Amniotic stem cell (primary cell): Measurements from ENCODE around the gene TBC1D22A.

ENCODE experiments used
- DNase-seq: peaks from one replicate; lab custom pipeline; 2025; lab: John Stamatoyannopoulos, UW

TBC1D22A gene

DNA sequence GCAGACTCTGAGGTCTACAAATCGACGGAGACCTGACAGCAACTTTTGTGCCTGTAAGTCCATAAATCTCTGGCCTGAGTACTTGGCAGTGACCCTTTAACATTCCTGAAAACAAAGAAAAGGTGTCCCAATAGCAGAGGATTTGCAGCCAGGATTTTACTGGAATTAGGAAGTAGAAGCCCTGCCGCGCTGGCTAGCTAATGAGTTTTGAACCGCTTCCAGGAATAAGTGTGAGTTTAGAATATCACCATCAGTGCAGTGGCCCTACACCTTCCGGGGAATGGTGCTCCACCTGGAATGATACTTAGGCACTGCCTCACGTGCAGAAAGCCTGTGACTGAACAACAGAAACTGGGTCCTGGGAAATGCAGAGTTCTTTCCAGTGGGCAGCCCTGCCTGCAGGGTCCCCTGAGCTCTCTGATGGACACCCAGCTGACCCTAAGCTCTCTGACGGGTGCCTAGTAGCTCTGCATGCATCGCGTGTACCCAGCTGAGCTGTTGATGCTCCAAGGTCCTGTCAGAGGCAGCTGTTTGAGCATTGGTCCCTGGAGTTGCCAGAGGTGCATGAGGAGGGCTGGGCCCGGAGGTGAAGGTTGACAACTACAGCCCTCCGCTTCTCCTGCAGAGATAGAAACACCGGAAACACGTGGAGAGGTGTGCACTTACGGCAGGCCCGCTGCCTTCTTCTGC lies 380.9 kb downstream of the TBC1D22A start:
- DNase-seq = no peak

DNA sequence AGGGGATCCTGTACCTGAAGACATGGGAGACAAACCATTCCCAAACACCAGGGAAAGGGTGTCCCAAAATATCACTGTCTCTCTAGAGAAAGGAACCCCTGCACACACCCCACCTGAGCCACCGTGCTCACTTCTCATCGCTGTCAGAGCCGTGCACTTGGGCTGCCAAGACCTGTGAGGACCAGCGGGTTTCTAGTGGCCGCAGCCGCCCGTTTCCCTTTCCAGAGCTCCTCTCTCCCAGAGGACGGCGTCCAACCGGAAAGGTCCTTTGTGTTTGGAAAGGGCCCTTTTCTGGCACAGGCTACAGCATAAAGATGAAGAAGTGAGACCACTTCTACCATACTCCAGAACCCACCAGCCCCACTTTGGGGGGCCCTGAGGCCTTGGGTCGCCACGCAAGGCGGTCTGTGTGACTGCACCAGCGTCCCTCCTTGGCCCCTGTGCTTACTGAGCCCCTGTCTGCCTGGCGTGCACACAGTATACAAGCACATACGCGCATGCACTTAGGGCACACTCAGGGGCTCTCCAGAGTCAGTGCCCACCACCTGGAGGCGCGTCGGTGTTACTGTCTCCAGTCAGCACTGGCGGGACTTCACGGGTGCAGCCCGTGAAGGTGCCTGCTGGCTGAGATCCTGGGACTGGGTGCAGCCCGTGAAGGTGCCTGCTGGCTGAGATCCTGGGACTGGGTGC lies 381.8 kb downstream of the TBC1D22A start:
- no peak for DNase-seq

DNA sequence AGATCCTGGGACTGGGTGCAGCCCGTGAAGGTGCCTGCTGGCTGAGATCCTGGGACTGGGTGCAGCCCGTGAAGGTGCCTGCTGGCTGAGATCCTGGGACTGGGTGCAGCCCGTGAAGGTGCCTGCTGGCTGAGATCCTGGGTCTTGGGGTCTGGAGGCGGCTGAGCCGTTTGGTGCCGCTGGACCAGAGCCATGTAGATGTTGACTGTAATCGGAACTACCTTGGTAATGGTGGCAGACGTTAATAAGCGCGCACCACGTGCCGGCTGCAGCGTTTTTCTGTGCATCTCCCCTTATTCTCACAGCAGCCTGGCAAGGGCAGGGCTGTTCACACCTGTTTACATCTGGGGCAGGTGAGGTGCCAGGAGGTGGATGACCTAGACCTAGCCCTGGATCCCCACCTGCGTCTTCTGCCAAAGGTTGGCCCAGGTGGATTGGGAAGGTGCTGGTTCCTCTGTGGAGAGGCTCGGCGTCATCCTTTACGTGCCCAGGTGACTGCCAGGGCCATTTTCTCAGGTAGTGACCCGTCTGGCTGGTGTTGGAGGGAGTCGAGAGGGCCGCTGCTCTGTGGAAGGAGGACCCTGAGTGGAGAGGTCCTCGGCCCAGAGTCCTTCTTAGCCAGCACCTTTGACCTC lies 382.5 kb downstream of the TBC1D22A start:
- DNase-seq = no peak

DNA sequence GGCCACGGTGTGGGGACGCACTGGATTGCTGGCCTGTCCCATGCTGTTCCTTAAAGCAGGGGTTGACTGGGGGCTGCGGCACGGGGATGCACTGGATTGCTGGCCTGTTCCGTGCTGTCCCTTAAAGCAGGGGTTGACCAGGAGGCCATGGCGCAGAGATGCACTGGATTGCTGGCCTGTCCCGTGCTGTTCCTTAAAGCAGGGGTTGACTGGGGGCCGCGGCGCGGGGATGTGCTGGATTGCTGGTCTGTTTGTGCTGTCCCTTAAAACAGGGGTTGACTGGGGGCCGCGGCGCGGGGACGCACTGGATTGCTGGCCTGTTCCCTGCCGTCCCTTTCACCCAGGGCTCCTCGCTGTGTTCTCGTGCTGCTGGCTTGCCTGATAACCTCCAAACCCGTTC lies 383.4 kb downstream of the TBC1D22A start:
- no peak for DNase-seq

DNA sequence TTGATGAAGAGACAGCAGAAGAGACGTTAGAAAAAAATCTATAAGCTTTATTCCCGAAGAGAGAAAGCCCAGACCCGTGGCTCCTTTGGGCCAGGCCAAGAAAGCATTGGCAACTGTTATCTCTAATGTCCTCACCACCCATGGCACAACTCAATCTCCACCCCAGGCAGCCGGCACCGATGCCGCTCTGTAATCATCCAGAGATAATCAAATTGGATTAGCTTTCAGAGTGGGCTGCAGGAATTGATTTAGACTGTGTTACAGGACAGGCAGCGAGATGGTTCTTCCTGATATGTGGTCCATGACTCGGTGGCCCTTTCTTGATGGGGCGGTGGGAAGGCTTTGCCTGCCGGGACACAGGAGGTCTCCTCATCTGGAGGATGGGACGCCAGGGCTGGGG lies 383.9 kb downstream of the TBC1D22A start:
- no peak for DNase-seq

DNA sequence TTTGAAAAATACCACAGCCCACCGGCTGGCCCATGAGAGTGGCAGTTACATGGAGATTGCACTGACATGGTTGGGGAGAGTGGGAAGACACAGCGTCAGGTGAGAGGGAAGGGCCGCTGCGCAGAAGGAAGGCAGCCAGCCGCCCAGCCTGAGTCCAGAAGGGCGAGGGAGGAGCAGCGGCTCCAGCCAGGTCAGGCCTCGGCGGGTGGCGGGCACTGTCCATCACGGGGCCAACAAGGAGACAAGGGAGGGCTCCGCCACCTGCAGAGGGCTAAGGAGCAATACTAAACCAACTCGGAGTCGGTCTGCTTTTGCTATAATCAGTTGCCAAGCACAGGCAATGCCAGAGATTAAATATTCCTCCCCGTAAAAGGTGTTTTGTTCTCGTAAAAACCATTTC lies 384.5 kb downstream of the TBC1D22A start:
- DNase-seq = no peak

DNA sequence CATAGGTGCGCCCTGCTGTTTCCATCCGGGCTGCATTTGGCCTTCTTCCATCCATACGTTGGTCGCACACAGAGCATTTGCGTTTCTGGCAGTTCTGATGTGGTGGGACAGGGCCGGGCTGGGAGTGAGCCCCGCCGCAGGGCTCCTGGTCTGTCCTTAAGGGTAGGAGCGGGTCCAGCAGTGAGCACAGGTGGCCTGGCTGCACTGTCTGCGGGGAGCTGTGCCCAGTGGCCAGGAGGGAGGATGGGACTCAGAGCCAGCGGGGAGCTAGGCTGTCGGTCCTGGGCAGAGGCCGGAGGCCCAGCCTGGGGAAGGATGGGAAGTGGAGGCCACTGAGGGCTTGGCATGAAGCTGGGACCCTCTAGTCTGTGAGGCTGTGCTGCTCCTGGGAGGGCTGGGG lies 385.1 kb downstream of the TBC1D22A start:
- no peak for DNase-seq

DNA sequence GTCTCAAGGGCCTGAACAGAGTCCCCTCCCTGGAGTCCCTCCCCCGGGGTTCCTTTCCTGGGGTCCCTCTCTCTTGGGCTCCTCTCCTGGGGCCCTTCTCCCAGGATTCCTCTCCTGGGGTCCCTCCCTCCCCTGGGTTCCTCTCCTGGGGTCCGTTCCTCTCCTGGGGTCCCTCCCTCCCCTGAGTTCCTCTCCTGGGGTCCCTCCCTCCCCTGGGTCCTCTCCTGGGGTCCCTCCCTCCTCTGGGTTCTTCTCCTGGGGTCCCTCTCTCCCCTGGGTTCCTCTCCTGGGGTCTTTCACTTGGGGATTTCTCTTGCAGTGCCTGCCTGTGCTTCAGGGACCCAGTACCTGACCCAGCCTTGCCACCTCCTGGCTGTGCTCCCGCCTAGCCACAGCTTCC lies 386.1 kb downstream of the TBC1D22A start:
- no peak for DNase-seq

DNA sequence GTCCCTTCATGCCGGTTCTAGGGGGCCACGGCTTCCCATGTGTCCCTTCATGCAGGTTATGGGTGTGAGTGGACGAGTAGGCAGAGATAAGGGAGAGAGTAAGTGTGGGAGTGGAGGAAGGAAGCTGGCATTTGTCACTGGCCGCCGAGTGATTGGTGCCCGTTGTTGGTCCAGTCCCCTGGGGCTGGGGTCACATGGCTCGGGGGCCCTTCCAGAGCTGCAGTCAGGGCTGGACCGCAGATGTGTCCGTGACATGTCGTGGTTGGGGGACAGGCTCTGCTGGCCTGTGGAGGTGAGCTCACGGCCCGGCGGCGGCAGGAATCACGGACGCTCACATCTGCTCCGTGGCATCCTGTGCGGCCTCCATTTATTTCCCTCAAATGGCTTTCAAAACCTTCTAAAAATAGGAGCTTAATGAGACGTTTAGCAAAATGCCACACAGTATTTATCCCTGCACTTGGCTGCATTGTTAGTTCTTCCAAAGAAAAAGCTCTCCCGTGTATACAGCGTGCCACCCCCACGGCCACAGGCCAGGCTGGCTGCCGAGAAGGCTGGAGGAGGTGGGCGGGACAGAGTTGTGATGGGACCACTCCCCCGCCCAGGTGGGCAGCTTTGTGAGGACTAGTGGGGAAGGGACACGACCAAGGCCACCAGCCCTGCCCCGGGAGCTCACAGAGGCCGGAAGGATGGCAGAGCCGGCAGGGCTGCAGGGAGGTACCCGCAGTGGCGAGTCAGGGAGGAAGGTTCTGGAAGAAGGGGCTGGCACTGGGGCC lies 386.7 kb downstream of the TBC1D22A start:
- no peak for DNase-seq

DNA sequence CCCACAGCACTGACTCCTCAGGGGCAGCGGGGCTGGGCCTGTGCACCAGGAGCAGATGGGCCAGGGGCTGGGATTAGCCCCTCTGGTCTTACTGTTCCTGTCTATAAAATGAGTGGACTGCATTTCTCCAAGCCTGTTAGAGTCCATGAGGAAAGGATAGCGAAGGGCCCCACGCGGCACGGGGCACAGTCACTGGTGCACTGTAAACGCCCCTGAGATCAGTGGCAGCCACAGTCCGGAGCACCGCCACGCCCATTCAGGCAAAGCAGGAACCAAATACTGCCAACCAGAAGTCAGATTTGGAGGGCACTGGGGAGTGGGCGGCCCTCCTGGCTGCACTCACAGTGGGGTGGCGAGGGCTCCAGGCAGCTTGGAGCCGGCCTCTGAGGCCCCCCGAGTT lies 387.5 kb downstream of the TBC1D22A start:
- DNase-seq = no peak

DNA sequence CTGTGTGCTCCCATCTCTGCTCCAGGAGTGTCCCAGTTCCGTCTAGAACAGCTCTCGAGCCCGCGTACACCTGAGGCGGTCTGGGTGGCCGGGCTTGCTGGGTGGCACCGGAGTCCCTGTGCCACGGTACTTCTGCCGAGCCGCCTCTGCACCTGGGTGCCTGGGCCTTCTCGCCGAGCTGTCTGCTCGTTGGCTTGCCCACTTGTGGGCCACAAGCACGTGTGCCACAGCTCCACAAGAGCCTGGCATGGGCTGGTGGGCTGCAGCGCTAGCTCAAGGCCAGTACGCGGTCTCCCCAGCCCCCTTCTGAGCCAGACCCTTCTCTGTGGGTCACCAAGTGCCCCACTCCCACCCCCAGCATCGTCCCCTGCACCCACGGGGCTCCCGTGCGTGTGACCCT lies 388.0 kb downstream of the TBC1D22A start:
- no peak for DNase-seq

DNA sequence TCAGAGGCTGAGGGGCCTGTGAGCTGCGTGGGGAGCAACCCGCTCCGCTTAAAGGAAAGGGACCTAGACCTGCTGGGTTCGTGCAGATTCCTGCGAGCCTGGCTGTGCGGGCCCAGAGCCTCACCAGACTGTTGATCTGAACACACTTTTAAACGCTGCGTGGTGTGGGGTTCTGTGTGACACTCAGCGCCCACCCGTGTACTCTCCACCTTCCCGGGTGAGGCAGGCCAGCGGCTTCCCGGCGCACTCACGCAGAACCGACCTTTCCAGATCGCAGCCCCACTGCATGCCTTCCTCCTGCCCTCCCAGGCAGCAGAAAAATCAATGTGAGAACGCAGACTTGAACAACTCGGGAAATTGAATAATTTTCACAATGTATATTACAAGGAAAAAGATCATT lies 388.6 kb downstream of the TBC1D22A start:
- DNase-seq = no peak

DNA sequence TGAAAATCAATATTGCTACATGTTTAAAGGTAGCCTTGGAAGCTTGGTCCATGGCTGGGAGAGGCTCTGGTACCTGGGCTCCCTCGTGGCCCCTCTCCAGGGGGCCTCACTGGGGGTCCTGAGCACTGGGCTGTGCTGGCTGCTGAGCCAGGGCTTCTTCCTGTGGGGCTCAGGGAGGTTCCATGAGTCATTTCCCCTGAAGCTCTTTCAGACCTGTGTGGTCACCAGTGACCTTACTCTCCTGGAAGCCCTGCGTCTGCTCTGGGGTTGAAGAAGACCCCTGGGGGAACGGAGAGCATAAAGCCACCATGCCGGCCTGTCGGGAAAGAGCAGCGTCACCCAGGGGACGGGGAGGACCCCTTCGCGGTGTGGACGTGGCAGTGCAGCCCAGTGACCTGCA lies 389.0 kb downstream of the TBC1D22A start:
- DNase-seq = no peak

DNA sequence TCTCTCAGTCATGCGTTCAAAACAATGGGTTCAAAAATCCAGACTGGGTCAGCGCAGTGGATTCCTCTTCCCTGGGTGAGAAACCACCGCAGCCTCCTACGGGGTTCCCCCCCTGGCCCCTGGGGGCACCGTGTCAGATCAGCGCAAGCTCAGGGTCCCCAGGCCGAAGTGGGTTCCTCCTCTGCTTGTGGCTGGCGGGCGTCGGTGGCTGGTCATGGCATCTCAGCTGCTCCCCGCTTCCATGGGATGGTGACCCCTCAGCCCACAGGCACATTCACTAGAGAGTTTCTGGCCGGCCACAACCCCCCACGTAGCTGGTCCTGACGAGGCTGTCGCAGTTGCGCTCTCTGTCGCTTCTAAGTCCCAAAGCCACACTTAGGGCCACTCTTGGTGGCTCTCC lies 389.8 kb downstream of the TBC1D22A start:
- DNase-seq = no peak

DNA sequence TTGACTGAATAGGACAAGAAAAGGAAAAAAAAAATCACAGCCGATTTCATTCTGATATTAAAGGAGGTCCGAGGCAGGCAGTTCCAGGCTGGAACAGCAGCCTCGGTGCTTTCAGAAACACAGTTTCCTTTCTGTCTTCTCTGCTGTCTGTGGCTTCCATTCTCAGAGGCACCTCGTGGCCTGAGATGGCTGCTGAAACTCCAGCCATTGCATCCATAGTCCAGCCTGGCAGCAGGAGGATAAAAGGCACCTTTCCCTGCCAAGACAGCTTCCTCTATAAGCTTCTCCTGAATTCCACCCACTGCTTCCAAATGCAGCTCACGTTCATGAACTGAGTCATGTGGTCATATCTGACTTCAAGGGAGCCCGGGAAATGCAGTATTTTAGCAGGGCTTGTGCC lies 390.5 kb downstream of the TBC1D22A start:
- DNase-seq = no peak

DNA sequence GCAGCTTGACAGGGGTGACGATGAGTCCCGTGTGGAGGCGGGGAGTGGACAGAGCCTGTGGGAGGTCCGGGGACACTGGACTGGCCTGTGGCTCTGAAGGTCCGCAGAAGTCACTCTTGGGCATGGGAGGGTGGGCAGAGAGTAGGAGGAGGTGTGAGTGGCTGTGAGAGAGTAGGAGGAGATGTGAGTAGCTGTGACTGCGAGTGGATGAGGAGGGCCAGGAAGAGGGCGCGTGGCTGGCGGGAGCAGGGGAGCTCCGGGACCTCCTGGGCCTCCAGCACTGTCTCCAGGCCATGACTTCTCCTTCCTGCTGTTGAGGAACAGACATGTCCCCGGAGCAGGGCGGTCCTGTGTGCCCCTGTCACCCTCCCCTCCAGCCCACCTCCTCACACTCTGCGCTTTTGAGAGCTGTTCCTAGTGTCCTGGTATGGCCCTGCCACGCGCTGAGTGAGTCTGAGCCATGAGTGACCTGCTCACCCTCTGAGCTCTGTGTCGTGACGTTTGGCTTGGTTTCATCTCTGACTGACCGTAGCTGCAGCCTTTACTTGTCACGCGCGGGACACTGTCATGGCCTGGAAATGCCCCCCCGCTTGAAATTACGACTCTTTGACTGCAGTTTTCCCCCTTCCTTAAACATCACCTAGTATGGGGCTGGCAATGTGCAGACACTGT lies 391.5 kb downstream of the TBC1D22A start:
- no peak for DNase-seq

DNA sequence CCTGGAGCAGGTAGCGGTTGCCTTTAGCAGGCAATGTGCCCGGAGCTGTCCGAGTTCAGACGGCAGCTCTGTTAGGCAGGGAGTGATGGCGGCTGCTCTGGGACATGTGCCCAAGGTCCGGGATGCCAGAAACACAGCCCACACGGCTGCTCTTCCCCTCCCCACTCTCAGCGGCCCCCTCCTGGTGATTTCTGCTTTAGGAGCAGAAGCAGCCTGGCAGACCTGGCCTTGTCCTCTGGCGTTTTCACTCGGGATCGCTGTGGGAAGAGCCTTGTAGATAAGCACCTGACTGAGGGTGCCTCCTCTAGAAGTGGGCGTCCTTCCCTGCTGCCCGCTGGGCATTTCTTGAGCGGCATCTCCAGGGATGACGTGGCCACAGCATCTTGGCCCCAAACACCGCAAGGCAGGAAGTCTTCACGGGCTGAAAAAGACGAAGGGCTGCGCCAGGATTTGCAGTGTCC lies 392.2 kb downstream of the TBC1D22A start:
- DNase-seq = peak; percentile 44

DNA sequence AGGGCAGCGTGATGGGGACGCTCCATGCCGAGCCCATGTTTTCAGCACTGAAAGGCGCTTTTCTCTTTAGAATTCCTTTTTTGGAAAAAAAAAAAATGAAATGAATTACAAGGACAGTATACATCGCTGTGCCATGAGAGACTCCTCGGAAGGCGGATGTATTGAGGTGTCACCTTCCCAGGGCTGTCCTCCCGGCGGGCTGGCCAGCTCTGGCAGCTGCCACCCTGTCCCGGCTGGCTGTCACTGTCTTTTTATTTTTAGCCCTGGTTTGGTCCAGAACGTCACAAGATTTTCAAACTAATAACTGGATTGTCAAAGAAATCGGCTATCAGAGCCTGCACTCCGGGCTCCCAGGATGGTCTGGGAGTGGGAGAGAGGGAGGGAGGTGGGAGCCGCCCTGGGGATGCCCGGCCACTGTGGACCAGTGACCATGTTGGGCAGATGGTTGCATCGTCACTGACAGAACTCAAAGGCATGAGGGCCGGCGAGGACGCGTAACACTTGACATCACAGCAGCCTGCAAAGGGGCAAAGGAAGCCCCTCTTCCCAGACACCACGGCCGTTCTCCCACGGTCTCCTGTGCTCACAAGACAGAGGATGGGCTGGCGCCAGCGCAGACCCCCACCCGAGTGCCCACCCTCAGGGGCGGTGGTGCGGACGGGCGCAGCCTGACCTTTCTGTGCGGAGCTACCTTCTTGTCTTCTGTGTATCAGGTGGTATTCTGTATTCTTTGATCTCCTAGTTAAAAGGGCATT lies 392.9 kb downstream of the TBC1D22A start:
- no peak for DNase-seq

DNA sequence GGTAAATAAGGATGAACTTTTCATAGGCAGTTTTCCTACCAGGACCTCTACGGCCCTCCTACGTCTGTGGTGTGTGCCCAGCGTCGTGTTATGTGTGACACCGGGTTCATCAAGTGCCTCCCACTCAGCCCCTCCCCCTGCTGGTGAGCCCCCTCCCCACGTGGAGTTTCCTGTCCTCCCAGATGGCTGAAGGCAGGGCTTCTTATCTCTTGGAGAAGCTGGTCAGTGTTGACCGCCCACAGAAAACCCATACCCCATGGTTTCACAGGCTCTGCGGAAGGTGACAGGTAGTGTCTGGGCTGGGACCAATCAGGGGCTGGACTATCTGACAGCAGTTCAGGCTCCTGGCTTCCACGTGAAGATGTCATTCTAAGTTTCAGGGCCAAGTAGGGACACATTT lies 393.5 kb downstream of the TBC1D22A start:
- no peak for DNase-seq

DNA sequence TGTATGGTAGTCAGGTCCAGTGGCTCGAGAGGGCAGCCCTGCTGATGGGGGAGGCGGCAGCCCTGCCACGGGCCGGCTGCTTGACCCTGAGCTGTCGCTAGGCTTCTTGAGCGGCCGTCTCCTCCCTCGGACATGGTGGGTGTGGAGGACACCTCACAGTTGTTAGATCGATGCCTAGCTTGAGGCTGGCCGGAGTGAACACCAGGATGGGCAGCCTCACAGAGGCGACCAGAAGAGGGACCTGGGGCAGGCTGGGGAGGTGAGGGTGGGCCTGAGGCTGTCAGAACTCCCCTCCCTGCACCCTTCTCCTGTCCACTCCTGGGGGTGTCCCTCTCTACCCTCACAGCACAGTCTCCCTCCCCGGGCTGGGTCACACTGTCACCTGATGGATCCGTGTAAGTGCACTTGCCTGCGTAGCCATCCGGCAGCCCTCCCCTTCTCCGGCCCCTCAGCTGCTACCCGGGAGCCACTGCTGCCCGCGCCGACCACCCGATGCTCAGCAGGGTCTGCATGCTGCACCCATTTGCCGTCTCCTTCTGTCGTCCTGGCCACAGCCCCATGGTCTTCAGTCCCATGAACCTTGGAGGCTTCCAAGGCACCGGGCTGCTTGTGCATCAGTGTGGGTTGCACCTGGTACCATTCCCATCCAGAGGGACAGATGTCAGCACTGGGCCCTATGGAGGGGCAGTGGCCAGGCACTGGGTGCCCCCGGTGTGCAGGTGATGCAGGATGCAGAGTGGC lies 394.1 kb downstream of the TBC1D22A start:
- no peak for DNase-seq

DNA sequence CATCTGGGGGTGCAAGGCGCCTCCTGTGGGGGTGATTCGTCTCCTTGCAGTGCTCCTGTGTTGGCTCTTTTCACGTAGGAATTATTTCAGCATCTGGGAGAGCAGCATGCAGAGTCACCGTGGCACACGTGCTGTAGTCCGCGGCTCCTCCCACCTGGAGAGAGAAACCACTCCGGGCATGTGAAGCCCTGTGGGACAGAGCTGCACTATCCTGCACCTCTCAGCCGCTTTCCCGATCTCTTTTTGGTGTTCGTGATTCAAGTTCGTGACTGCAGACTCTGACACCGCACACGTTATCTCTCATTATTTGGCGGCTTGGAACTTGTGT lies 394.6 kb downstream of the TBC1D22A start:
- no peak for DNase-seq
